GM19372 (cell line): ENCODE measurements around the gene TDRD1.
"Not testable (repeated sequence)": the region's sequence is repeated elsewhere in the genome, so short reads cannot be mapped to it uniquely, and the experiment has no call there.

ENCODE experiments used
- ATAC-seq: cut with Tn5 transposase; IDR thresholded peaks from one replicate; pipeline ENCODE4 v1.9.1; 2021; ENCODE audit warnings: mild to moderate bottlenecking, low read depth, moderate library complexity; ENCODE audit not compliant: unreplicated experiment

Gene TDRD1, protein sequence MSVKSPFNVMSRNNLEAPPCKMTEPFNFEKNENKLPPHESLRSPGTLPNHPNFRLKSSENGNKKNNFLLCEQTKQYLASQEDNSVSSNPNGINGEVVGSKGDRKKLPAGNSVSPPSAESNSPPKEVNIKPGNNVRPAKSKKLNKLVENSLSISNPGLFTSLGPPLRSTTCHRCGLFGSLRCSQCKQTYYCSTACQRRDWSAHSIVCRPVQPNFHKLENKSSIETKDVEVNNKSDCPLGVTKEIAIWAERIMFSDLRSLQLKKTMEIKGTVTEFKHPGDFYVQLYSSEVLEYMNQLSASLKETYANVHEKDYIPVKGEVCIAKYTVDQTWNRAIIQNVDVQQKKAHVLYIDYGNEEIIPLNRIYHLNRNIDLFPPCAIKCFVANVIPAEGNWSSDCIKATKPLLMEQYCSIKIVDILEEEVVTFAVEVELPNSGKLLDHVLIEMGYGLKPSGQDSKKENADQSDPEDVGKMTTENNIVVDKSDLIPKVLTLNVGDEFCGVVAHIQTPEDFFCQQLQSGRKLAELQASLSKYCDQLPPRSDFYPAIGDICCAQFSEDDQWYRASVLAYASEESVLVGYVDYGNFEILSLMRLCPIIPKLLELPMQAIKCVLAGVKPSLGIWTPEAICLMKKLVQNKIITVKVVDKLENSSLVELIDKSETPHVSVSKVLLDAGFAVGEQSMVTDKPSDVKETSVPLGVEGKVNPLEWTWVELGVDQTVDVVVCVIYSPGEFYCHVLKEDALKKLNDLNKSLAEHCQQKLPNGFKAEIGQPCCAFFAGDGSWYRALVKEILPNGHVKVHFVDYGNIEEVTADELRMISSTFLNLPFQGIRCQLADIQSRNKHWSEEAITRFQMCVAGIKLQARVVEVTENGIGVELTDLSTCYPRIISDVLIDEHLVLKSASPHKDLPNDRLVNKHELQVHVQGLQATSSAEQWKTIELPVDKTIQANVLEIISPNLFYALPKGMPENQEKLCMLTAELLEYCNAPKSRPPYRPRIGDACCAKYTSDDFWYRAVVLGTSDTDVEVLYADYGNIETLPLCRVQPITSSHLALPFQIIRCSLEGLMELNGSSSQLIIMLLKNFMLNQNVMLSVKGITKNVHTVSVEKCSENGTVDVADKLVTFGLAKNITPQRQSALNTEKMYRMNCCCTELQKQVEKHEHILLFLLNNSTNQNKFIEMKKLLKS

DNA sequence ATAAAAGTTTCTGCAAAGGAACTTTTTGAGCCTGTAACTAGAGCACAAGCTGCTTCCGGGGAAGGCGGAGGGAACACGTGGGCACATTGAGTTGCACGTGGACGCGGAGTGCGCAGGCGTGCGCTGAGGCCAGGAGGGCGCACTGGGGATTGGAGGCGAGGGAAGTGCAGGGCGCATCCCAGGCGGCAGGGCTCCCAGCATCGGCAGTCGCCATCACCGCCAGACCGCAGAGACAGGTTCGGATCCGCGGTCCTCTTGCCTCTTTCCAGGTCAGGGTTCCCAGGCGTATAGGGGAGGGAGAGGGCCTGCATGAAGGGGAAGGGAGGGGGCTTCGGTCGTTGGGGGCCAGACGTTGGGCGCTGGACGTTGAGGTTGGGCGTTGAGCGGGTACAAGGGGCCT, at the start of gene TDRD1:
TDRD1 (plus strand) TSS at position 206 of the 400 bp plus-strand sequence. CDS start 8,479 bp downstream, outside the sequence.
- no peak for ATAC-seq

DNA sequence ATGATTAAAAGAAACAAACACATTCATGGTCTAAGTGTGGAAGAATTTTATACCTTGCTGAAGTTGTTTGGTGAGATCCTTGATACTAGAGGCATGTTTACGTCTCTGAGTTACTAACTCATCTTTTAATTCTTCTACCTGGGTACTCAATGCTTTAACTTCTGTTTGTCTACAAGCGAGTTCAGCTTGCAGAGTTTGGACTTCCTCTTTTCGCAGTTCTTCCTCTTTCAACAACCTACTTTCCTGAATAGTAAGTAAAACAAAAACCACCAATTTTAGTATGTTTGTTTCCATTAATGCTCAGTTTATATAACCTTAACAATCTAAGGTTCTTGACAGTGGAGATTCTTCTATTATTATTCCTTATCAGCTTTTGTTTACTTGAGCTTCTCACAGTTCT, 48.1 kb upstream of the TDRD1 start:
- ATAC-seq = peak; percentile 81

DNA sequence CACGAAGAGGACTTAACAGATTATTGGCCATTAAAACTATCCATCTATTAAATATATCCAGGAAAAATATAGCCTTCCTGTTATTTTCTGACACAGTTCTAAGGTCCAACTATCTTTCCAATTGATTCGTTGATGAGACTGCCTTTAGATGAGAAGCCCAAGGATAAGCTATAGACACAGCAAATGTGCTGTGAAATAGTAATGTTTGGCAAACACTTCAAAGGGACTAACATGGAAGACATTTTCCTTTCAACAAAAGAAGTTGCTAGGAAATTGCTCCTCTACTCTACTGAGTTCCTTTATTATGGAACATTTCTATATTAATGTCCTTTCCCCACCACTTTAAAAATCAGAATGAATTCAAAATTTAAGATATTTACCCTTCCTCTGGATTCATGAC, 43.7 kb upstream of the TDRD1 start:
- no peak for ATAC-seq

DNA sequence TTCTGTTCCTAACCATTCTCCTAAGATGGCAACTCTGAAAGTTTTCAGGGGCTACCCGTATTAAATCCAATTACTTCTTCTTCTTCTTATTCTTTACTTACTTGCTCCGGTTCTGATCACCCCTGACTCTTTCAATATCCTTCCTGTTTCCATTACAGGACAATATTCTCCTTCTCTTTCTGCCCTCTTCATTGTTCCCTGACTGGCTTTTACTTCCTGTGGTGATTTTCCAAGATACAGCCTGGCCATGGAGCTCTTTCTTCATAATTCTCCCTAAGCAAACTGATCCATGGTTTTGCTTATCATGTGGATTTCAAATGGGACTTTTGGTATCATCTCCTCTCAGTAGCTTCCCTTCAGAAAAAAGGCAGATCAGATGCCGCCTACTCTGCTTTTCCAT, 40.6 kb upstream of the TDRD1 start:
- ATAC-seq = no peak

DNA sequence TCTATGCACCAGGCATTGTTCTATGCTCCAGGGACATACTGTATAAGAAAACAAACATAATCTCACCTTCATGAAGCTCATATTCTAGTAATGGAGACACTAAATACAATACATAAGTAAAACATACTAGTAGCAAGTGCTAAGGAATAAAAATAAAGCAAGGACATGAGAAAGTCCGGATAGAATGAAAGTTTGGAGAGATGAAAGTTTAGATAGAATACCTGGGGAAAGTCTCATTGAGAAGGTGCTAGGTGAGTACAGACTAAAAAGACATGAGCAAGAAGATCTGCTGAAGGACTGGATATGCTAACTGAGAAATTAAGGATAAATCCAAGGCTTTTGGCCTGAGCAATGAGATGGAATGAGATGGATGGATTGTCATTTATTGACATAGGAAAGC, 39.1 kb upstream of the TDRD1 start:
- no peak for ATAC-seq

DNA sequence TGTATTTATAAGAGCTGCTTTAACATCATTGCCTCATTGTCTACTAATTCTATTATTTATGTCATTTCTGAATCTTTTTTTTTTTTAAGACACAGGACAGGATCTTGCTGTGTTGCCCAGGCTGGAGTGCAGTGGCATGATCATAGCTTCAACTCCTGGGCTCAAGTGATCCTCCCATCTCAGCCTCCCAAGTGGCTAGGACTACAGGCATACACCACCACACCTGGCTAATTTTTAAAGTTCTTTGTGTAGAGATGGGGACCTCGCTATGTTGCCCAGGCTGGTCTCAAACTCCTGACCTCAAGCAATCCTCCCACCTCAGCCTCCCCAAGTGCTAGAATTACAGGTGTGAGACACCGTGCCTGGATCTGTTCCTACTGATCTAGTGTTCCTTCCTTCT, 38.3 kb upstream of the TDRD1 start:
- not testable (repeated sequence) for ATAC-seq

DNA sequence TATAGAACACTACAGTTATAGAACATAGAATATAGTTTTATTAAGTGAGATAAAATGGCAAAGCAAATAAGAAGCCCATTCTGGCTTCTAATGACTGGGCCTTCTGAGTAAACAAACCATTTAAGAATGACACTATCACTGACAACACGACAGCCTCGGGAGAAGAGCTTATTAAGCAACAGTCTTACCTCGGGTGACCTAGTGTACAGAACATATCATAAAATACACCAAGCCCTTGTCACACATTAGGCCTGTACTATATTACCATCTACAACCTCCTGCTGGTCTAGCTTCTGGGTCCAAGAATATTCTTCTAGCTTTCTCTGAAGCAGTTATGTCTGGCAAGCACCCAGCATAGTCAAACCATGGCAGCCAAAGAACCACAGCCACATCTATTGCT, 37.1 kb upstream of the TDRD1 start:
- no peak for ATAC-seq

DNA sequence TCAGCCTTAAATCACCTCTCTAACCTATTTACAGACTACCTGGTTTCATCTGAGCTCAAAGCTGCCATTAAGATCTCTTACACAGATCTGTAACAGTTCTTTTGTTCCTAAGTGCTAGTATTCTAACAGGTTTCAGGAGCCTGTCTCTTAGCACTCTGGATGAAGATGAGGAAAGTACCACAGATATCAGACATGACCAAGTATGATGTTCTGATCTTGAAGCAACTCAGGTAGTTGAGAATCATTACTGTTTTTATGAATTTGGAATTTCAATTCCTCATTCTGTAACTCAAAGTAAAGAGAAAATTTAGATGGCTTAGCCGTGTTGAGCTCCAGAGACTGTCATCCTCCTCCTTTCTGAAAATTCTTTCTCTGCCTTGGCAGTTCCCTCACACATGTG, 36.0 kb upstream of the TDRD1 start:
- ATAC-seq = no peak

DNA sequence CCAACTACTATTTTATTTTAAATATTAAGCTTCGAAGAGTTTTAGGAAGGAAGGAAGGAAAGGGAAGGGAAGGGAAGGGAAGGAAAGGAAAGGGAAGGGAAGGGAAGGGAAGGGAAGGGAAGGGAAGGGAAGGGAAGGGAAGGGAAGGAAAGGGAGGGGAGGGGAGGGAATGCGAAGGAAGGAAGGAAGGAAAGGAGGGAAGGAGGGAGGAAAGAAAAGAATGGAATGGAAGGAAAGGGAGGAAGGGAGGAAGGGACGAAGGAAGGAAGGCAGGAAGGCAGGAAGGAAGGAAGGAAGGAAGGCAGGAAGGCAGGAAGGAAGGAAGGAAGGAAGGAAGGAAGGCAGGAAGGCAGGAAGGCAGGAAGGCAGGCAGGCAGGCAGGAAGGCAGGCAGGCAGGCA, 29.7 kb upstream of the TDRD1 start:
- ATAC-seq = not testable (repeated sequence)

DNA sequence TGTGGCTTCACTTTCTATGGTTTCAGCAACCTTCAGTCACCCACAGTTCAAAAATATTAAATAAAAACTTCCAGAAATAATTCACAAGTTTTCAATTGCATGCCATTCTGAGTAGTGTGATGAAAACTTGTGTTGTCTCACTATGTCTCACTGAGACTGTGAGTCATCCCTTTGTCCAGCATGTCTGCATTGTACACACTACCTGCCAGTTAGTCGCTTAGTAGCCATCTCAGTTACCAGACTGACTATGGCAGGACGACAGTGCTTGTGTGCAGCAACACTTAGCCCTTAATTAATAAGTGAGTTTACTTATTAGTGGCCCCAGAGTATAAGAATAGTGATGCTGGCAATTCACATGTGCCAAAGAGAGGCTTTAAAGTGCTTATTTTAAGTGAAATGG, 27.7 kb upstream of the TDRD1 start:
- ATAC-seq = no peak

DNA sequence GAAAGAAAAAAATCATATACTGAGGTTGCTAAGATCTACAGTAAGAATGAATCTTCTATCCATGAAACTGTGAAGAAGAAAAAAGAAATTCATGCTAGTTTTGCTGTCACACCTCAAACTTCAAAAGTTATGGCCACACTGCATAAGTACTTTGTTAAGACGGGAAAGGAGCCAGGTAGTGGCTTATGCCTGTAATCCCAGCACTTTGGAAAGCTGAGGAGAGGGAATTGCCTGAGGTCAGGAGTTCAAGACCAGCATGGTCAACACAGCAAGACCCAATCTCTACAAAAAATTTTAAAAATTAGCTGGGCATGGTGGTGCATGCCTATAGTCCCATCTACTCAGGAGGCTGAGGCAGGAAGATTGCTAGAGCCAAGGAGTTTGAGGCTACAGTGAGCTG, 27.3 kb upstream of the TDRD1 start:
- no peak for ATAC-seq

DNA sequence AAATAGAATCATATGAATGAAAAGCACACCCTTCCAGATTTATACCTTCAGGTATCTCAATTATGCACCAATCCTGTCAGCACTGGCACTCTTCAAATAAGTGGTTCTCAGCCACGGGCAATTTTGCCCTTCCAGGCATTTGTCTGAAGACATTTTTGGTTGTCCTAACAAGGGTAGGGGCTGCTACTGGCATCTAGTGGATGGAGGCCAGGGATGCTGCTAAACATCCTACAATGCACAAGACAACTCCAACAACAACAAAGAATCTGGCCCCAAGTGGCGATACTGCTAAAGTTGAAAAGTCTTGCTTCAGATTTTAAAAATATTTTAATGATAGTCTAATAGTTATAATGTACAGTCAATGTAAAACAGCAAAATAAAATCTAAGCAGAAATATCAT, 21.2 kb upstream of the TDRD1 start:
- no peak for ATAC-seq

DNA sequence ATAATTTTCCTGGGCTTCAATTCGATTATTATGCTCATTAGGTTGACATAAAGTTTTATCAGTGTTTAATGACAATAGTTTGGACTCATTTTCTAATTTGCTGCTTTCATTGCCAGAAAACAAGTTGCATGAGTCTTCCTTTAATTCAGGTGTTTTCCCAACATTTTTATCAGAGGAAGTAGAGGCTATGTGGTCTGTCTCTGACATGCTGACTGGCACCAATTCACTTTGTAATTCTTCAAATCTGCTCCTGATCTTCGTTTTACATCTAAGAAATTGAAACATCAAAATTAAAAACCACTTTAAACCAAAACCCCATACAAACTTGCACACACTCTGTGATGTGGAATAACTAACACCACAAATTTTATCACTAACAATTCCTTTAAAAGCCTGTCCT, 16.1 kb upstream of the TDRD1 start:
- ATAC-seq = no peak

DNA sequence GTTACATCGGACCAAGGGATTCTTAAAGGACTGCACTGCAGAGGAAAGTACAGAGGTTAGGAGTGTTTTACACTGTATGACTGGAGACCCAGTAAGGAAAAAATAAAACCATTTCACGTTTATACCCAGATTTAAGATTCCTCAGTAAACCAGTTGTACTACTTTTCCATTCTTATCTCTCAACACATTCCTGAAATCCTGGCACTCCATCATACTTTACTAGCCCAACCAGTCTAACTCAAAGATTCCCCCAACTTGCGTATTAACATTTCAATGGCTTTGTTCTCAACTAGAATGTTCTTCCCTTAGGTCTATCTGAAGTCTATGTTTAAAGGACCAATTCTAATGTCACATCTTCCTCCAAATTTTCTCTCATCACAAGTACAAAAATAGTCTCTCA, 13.1 kb upstream of the TDRD1 start:
- ATAC-seq = no peak

DNA sequence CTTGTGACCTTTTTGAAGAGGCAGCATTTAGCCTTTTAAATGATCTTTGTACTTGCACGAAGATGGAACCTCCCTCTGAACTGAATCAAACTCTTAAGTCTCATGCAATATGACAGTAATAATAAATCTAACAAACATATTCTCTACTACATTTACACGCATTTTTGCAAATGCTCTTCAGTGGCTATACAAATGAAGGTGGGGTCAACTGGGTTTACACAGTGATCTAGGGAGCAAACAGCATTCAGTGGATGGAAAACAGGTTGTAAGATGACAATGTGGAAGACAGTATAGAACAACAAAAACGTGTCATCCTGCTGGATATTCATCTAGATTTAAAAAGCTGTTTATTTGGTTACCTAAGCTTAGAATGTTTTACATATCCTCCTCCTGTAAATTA, 12.7 kb upstream of the TDRD1 start:
- no peak for ATAC-seq

DNA sequence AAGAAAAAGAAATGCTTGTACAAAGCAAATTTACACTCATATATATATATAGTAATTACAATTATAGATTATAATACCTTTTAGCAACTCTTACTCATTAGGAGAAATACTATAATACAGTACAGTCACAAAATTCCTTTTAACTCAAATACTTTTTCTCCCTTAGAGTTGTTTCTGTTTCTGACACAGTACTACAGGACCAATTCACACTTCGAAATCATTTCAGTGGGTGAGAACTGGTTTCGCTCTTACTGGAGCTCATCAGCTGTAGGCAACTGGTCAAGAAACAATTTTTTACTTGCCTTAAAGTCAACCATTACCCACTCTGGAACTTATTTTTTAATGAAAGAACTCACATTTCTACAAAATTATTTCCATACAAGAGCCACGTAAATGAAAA, 11.2 kb upstream of the TDRD1 start:
- ATAC-seq = no peak

DNA sequence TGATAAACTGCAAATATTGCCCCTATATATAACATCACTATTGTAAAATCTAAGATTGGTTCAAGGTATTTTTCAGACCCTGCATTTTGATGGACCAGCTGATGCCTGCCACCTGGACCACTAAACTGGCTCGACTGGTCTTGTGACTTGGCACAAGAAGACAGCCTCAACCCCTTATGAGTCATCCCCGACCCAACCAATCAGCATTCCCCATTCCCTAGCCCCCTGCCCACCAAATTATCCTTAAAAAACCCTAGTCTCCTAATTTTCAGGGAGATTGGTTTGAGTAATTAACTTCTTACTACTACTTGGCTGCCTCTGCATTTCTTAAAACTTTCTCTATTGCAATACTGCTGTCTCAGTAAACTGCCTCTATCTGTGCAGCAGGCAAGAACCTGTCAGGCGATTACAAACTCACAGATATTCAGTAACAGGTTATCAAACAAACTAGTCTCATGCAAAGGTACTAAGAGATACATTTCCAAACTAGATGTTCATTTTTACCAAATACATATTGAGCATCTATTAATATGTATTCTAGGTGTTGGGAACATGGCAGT, 10.6 kb upstream of the TDRD1 start:
- no peak for ATAC-seq

DNA sequence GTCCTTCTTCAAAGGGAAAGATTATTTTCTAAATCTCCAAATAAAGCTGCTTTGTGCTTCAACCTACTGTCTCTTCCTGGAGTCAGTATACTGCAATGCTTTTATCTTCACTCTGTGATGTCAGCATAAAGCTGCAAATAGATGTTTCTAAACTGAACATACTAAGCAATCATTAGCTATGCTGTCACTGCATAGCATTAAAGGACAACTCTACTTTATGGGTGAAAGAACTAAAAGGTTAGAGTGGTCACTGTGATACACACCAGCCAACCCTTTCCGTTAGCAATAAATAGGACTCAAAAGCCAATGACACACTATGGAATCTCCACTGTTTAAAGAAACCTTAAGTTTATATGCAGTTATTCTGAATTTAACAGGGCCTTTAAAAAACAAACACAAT, 6.9 kb upstream of the TDRD1 start:
- ATAC-seq = no peak

DNA sequence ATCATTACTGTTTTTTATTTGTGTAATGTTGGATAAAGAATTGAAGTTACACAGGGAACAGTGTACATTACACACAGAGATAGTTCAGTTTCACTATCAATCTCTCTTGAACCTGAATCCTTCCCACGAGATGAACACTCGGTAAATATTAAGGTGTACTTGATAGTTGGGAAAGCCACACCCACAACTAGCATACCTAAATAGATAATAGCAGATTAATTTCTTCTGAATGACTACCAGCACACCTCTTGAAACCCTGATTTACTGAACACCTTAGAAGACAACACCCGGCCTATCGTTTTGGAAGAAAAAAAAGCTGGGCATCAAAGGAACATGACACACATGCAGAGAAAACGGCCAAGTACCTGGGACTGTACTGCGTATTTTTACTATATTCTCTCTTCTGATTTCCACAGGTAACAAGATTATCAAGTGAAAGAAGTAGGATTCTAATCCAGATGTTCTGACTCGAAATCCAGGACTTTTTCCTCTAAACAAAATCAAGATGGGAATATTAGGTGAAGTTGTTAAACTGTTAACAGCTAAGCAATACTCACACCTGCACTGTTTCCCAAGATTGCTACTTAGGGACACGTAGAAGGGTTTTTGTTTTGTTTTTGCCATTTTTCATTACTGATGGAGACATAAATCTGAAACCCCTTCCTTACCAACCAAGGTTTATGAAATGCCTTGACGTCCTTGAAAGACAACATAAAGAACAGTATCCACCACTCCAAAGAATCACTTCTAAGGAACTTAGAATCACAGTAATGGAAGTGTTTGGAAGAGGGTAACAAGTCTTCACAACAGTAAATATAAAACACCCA, 6.2 kb upstream of the TDRD1 start:
- ATAC-seq = no peak

DNA sequence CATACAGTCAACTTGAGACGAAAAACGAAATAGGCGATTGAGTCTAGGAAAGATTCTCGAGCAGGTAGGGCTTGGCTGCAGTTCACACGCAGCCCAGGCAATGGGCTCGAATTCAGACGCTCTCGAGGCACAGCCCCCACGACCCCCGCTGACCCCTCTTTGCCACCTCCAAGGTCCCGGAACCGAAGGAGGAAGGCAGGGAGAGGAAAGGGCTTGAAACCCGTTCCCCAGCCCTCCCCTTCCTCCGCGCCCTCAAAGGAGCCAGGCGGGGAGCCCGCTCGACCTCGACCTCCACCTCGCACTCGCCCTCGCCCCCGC, 5.6 kb upstream of the TDRD1 start:
- ATAC-seq = no peak
